D721Med (cell line): Measurements from ENCODE around the gene GTPBP3.
"Not testable (repeated sequence)": the region's sequence is repeated elsewhere in the genome, so short reads cannot be mapped to it uniquely, and the experiment has no call there.

ENCODE experiments used
- DNase-seq: peaks from one replicate; pipeline ENCODE4 v3.0.0; 2011; ENCODE audit warnings: low spot score; ENCODE audit not compliant: insufficient read length
- FAIRE-seq: peaks from 2 replicates; lab custom pipeline; 2011; peaks lifted over from hg19 to GRCh38; lab: Jason Lieb, UNC
- CTCF ChIP-seq: IDR thresholded peaks from 2 replicates; pipeline ENCODE4 v1.5.1; 2012; ENCODE audit warnings: mild to moderate bottlenecking, control low read depth; ENCODE audit not compliant: insufficient read depth; ENCODE audit errors: missing control alignments

Gene GTPBP3

GRCh38 chr19:17352608-17353280, 15.4 kb downstream of the GTPBP3 start:
- FAIRE-seq (no peak), DNase-seq (no peak)
- no peak for TF ChIP-seq CTCF

- no peak for FAIRE-seq
- no peak for TF ChIP-seq CTCF
- DNase-seq: no peak
Observed at GRCh38 chr19:17353386-17353785, 16.0 kb downstream of the GTPBP3 start.

- TF ChIP-seq CTCF: no peak
- FAIRE-seq: no peak
Observed at GRCh38 chr19:17357078-17357666, 19.8 kb downstream of the GTPBP3 start.

GRCh38 chr19:17357724-17358123, 20.4 kb downstream of the GTPBP3 start:
- no peak for TF ChIP-seq CTCF
- FAIRE-seq (no peak), DNase-seq (no peak)

More at GRCh38 chr19:17357078-17357666, 19.8 kb downstream of the GTPBP3 start:
- DNase-seq: no peak

- no peak for TF ChIP-seq CTCF
- no peak for FAIRE-seq
- no peak for DNase-seq
Observed at GRCh38 chr19:17358395-17358794, 21.0 kb downstream of the GTPBP3 start.

GRCh38 chr19:17359905-17360800, 22.8 kb downstream of the GTPBP3 start:
- TF ChIP-seq CTCF: no peak
- no peak for DNase-seq
- no peak for FAIRE-seq

- not testable (repeated sequence) for DNase-seq, FAIRE-seq
Observed at GRCh38 chr19:17363852-17364605, 26.7 kb downstream of the GTPBP3 start.
